Body of pancreas (tissue), 4 donors: Measurements from ENCODE around the gene PTPRD.

Source experiments
- CTCF ChIP-seq, 7 experiments: fragments of 450-650 bp in 4 of 7; fragments of 200-600 bp in 3 of 7; sonication (generic) in 3 of 7; IDR thresholded peaks; one replicate each; pipeline ENCODE4 v1.5.1; 2016 to 2019; ENCODE audit warnings: antibody characterized with exemption in 7 of 7
- POLR2A ChIP-seq, 3 donors: fragments of 450-650 bp; IDR thresholded peaks; one replicate each; pipeline ENCODE4 v1.6.1; 2016; ENCODE audit warnings: antibody characterized with exemption in 3 of 3, mild to moderate bottlenecking in 2 of 3

- TF ChIP-seq CTCF (IDR thresholded peaks at IDR 0.05) (no peak), POLR2A (IDR thresholded peaks at IDR 0.05) (no peak)
Observed at GRCh38 chr9:10339152-10339551, 273.6 kb downstream of the PTPRD start.
